DND-41 (cell line): ENCODE results near the gene AFF3.

Experiments
- ATAC-seq: fragments of 200-7000 bp; cut with Tn5 transposase; 3 replicates; pipeline ENCODE4 v1.9.1; 2021; ENCODE audit warnings: low read depth; ENCODE audit not compliant: insufficient read depth
- DNase-seq: peaks from one replicate; pipeline ENCODE4 v3.0.0-alpha.2; 2020
- H2AFZ ChIP-seq: 2 replicates; pipeline ENCODE4 v1.6.0; 2012; ENCODE audit warnings: low read depth, low read length
- H3K27ac ChIP-seq: 2 replicates; pipeline ENCODE4 v1.5.1; 2012; ENCODE audit warnings: low read length, inconsistent platforms
- H3K27me3 ChIP-seq: fragments of 200-600 bp; sonication (generic); 2 replicates; pipeline ENCODE4 v1.6.0; 2012; ENCODE audit warnings: low read length, mild to moderate bottlenecking, inconsistent platforms; ENCODE audit not compliant: insufficient read depth, poor library complexity
- H3K36me3 ChIP-seq: 2 replicates; pipeline ENCODE4 v1.5.1; 2012; ENCODE audit warnings: low read length, inconsistent platforms; ENCODE audit not compliant: insufficient read depth
- H3K4me1 ChIP-seq: 2 replicates; pipeline ENCODE4 v1.5.1; 2012; ENCODE audit warnings: mild to moderate bottlenecking, low read length; ENCODE audit not compliant: insufficient read depth
- H3K4me2 ChIP-seq: 2 replicates; pipeline ENCODE4 v1.6.0; 2012; ENCODE audit warnings: mild to moderate bottlenecking, moderate library complexity, low read length, inconsistent platforms; ENCODE audit not compliant: insufficient read depth
- H3K4me3 ChIP-seq, 2 experiments: fragments of 200-600 bp in 1 of 2; shearing (Covaris generic) in 1 of 2; 2 replicates each; pipeline ENCODE4 v1.5.1; 2012 to 2016; ENCODE audit warnings: inconsistent platforms in 2 of 2, low read length in 2 of 2, mild to moderate bottlenecking in 2 of 2, low read depth in 1 of 2, moderate library complexity in 1 of 2
- H3K79me2 ChIP-seq: 2 replicates; pipeline ENCODE4 v1.6.0; 2012; ENCODE audit warnings: low read length, inconsistent platforms; ENCODE audit not compliant: insufficient read depth
- H3K9ac ChIP-seq: 2 replicates; pipeline ENCODE4 v1.6.0; 2012; ENCODE audit warnings: low read depth, mild to moderate bottlenecking, inconsistent platforms, low read length, moderate library complexity
- H3K9me3 ChIP-seq: 2 replicates; pipeline ENCODE4 v1.5.1; 2012; ENCODE audit warnings: low read length, moderate library complexity, mild to moderate bottlenecking, inconsistent platforms; ENCODE audit not compliant: insufficient read depth, severe bottlenecking
- H4K20me1 ChIP-seq: 2 replicates; pipeline ENCODE4 v1.6.0; 2012; ENCODE audit warnings: low read length; ENCODE audit not compliant: insufficient read depth
- CTCF ChIP-seq: IDR thresholded peaks from 2 replicates; pipeline ENCODE4 v1.5.1; 2012; ENCODE audit warnings: borderline replicate concordance, low read length, moderate library complexity, mild to moderate bottlenecking; ENCODE audit not compliant: poor library complexity, severe bottlenecking; ENCODE audit errors: extremely low read depth
- EZH2 ChIP-seq: IDR thresholded peaks from 3 replicates; pipeline ENCODE4 v1.6.1; 2012; ENCODE audit warnings: borderline replicate concordance, low read depth, mild to moderate bottlenecking, moderate library complexity, low read length, inconsistent platforms; ENCODE audit not compliant: severe bottlenecking

Gene AFF3

GRCh38 chr2:99634234-99634633 is 508.2 kb downstream of the AFF3 start:
- no peaks in the 10 kb centered on the region for H3K79me2 ChIP-seq
- H3K27me3 ChIP-seq = no peaks in the 10 kb centered on the region
- TF ChIP-seq CTCF = no peak
- H3K9ac ChIP-seq = no peak overlapping the region
- peaks cover 2% of the 10 kb centered on the region; the same call in 1 of the 2 replicates for H3K36me3 ChIP-seq
- ATAC-seq (no peak), DNase-seq (no peak)
- H3K4me3 ChIP-seq = no peak overlapping the region
- no peak overlapping the region for H3K4me2 ChIP-seq
- H2AFZ ChIP-seq = no peak overlapping the region
- H3K27ac ChIP-seq = no peak overlapping the region
- H3K9me3 ChIP-seq = peaks cover 13% of the 10 kb centered on the region
- H3K4me1 ChIP-seq = peaks cover 8% of the 10 kb centered on the region
- no peaks in the 10 kb centered on the region for H4K20me1 ChIP-seq

- Histone ChIP-seq H3K27me3 (no peaks in the 10 kb centered on the region), H2AFZ (no peak overlapping the region), H3K27ac (no peak overlapping the region), H3K4me2 (no peak overlapping the region), H3K9ac (no peak overlapping the region), H3K36me3 (peaks cover 2% of the 10 kb centered on the region; the same call in 1 of the 2 replicates), H3K4me3 (no peak overlapping the region), H4K20me1 (no peaks in the 10 kb centered on the region), H3K4me1 (no peaks in the 10 kb centered on the region), H3K79me2 (no peaks in the 10 kb centered on the region), H3K9me3 (peaks cover 13% of the 10 kb centered on the region)
- DNase-seq = no peak
- no peak for ATAC-seq
- no peak for TF ChIP-seq EZH2
- TF ChIP-seq CTCF = no peak
Observed at GRCh38 chr2:99631700-99632099, 510.7 kb downstream of the AFF3 start.

- H3K4me1 ChIP-seq = no peaks in the 10 kb centered on the region
- H2AFZ ChIP-seq = no peak overlapping the region
- no peak overlapping the region for H3K4me3 ChIP-seq
- no peak for TF ChIP-seq EZH2
- TF ChIP-seq CTCF = no peak
- H3K9ac ChIP-seq = no peak overlapping the region
- DNase-seq = no peak
- peaks cover 7% of the 10 kb centered on the region for H3K9me3 ChIP-seq
- no peaks in the 10 kb centered on the region for H4K20me1 ChIP-seq
- H3K4me2 ChIP-seq = no peak overlapping the region
- no peaks in the 10 kb centered on the region for H3K27me3 ChIP-seq
- no peaks in the 10 kb centered on the region for H3K36me3 ChIP-seq
- ATAC-seq = no peak
- no peaks in the 10 kb centered on the region for H3K79me2 ChIP-seq
- H3K27ac ChIP-seq = no peak overlapping the region
Observed at GRCh38 chr2:99629320-99629719, 513.1 kb downstream of the AFF3 start.

- H4K20me1 ChIP-seq = peaks cover 2% of the 10 kb centered on the region; the same call in 1 of the 2 replicates
Observed at GRCh38 chr2:99626158-99626557, 516.2 kb downstream of the AFF3 start.

More at GRCh38 chr2:99626158-99626557, 516.2 kb downstream of the AFF3 start:
- H3K9me3 ChIP-seq = no peaks in the 10 kb centered on the region
- H3K36me3 ChIP-seq = no peaks in the 10 kb centered on the region
- H3K4me2 ChIP-seq = no peak overlapping the region
- no peaks in the 10 kb centered on the region for H3K27me3 ChIP-seq
- H2AFZ ChIP-seq = no peak overlapping the region
- no peak overlapping the region for H3K4me3 ChIP-seq
- ATAC-seq (no peak), DNase-seq (no peak)
- no peak overlapping the region for H3K9ac ChIP-seq
- TF ChIP-seq EZH2 = no peak
- no peak for TF ChIP-seq CTCF
- no peak overlapping the region for H3K27ac ChIP-seq
- H3K79me2 ChIP-seq = no peaks in the 10 kb centered on the region
- H3K4me1 ChIP-seq = no peaks in the 10 kb centered on the region
